GM12891 (cell line): ENCODE data around the gene GAPT.

Source experiments
- POLR2A ChIP-seq: IDR thresholded peaks from 2 replicates; pipeline ENCODE4 v1.6.1; 2011; ENCODE audit warnings: low read depth, low read length, control low read depth
- POLR2AphosphoS5 ChIP-seq: IDR thresholded peaks from 2 replicates; pipeline ENCODE4 v1.6.1; 2011; ENCODE audit warnings: low read depth, low read length, control low read depth
- POU2F2 ChIP-seq: IDR thresholded peaks from 2 replicates; pipeline ENCODE4 v1.6.1; 2011; ENCODE audit warnings: low read depth, mild to moderate bottlenecking, control low read depth, low read length, moderate library complexity
- TAF1 ChIP-seq: IDR thresholded peaks from 2 replicates; pipeline ENCODE4 v1.6.1; 2011; ENCODE audit warnings: low read depth, low read length, control low read depth

DNA sequence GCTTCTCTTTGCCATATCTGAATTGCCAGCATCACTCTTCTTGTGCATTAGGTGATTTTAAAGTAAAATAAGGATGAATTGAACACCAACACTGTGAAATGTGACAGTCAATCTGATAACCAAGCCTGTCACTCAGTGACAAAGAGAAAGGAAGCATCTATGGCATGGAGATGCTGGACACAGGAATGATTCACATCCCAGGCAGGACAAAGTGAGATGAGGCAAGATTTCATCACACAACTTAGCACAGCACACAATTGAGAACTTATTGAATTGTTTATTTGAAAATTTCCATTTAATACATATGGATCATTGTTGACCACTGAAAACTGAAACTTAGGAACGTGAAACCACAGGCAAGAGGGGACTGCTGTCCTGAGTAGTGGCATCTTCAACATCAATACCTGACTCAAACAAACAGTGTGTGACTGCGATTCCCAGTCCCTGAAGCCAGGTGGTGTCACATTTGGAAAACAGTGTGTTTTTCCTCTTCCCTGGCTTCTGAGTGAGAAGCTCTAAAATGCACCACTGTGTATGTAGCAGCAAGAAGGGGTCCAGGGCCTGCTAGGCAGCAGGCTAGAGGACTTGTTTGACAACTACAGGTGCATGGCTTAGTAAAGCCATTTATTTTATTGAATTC lies 10.7 kb downstream of the GAPT start:
- TF ChIP-seq POLR2A (no peak), TAF1 (no peak), POLR2AphosphoS5 (no peak), POU2F2 (no peak)
